GM19372 (cell line): ENCODE data around the gene MSH2.
"Not testable (repeated sequence)": the region's sequence is repeated elsewhere in the genome, so short reads cannot be mapped to it uniquely, and the experiment has no call there.

Experiments
- ATAC-seq: cut with Tn5 transposase; IDR thresholded peaks from one replicate; pipeline ENCODE4 v1.9.1; 2021; ENCODE audit warnings: mild to moderate bottlenecking, low read depth, moderate library complexity; ENCODE audit not compliant: unreplicated experiment

Gene MSH2

GRCh38 chr2:47402805-47403608 lies at the start of gene MSH2:
TSS of gene MSH2 (plus strand) at chr2:47403156. CDS start at chr2:47403192, 36 bp downstream.
- ATAC-seq: peak; percentile 78

GRCh38 chr2:47354013-47354847 lies 48.7 kb upstream of the MSH2 start:
- ATAC-seq: no peak

- ATAC-seq: no peak
Measured at GRCh38 chr2:47354848-47355204, 48.1 kb upstream of the MSH2 start.

- ATAC-seq: no peak
Measured at GRCh38 chr2:47357483-47357882, 45.5 kb upstream of the MSH2 start.

GRCh38 chr2:47359375-47359868 lies 43.5 kb upstream of the MSH2 start:
- no peak for ATAC-seq

GRCh38 chr2:47360283-47360682 lies 42.7 kb upstream of the MSH2 start:
- no peak for ATAC-seq

GRCh38 chr2:47360927-47361326 lies 42.0 kb upstream of the MSH2 start:
- ATAC-seq: no peak

- ATAC-seq: not testable (repeated sequence)
Measured at GRCh38 chr2:47361505-47362229, 41.3 kb upstream of the MSH2 start.

GRCh38 chr2:47373747-47374146 lies 29.2 kb upstream of the MSH2 start:
- ATAC-seq: no peak

GRCh38 chr2:47375307-47375706 lies 27.6 kb upstream of the MSH2 start:
- no peak for ATAC-seq

GRCh38 chr2:47379384-47379783 lies 23.6 kb upstream of the MSH2 start:
- ATAC-seq: no peak

- ATAC-seq: no peak
Measured at GRCh38 chr2:47381408-47381807, 21.5 kb upstream of the MSH2 start.

GRCh38 chr2:47386551-47386950 lies 16.4 kb upstream of the MSH2 start:
- ATAC-seq: no peak

GRCh38 chr2:47388888-47389287 lies 14.1 kb upstream of the MSH2 start:
- ATAC-seq: no peak

- no peak for ATAC-seq
Measured at GRCh38 chr2:47389692-47390091, 13.3 kb upstream of the MSH2 start.

GRCh38 chr2:47401789-47402554 lies 984 bp upstream of the MSH2 start:
- ATAC-seq: no peak

GRCh38 chr2:47402555-47402804 lies 476 bp upstream of the MSH2 start:
- no peak for ATAC-seq

GRCh38 chr2:47403609-47404193 lies 745 bp downstream of the MSH2 start:
- ATAC-seq: no peak

GRCh38 chr2:47404356-47404755 lies 1.4 kb downstream of the MSH2 start:
- ATAC-seq: no peak

GRCh38 chr2:47405757-47406156 lies 2.8 kb downstream of the MSH2 start:
- no peak for ATAC-seq
